HepG2 (cell line): ENCODE results near the gene CCND1. TPM values are rescaled to one million over a fixed set of nuclear protein-coding genes. Genes with fewer than 3 reads are reported as not detected.
A peak's percentile ranks its signal among the peaks of the same experiment; 100 is the strongest.

Source experiments
- DR1 ChIP-seq: sonication (generic); formaldehyde crosslinking; IDR thresholded peaks from 2 replicates; pipeline ENCODE4 v1.8.0; 2021; ENCODE audit warnings: mild to moderate bottlenecking, missing genetic modification reagents, inconsistent platforms
- FOXO4 ChIP-seq: sonication (generic); formaldehyde crosslinking; conservative IDR thresholded peaks from 2 replicates; pipeline ENCODE4 v1.8.1; 2023; ENCODE audit warnings: missing genetic modification reagents
- JARID2 ChIP-seq: sonication (generic); formaldehyde crosslinking; IDR thresholded peaks from 2 replicates; pipeline ENCODE4 v1.8.1; 2023; ENCODE audit warnings: missing genetic modification reagents, inconsistent platforms; ENCODE audit not compliant: insufficient replicate concordance
- MIXL1 ChIP-seq: IDR thresholded peaks from 2 replicates; pipeline ENCODE4 v1.6.1; 2016
- NONO ChIP-seq, 2 experiments: fragments of 450-650 bp in 1 of 2; sonication (generic) in 1 of 2; formaldehyde crosslinking in 1 of 2; IDR thresholded peaks in 1 of 2; conservative IDR thresholded peaks in 1 of 2; 2 replicates each; pipeline versions ENCODE4 v1.6.1 to v1.8.0; 2017 to 2022; ENCODE audit warnings: mild to moderate bottlenecking in 1 of 2, missing genetic modification reagents in 1 of 2, moderate library complexity in 1 of 2
- POLR2G ChIP-seq: fragments of 200-400 bp; formaldehyde crosslinking; IDR thresholded peaks from 2 replicates; pipeline ENCODE4 v1.6.1; 2018; ENCODE audit warnings: mild to moderate bottlenecking, low read depth, low read length, moderate library complexity
- PRDM15 ChIP-seq: sonication (generic); formaldehyde crosslinking; IDR thresholded peaks from 2 replicates; pipeline ENCODE4 v1.4.0; 2020; ENCODE audit warnings: missing genetic modification reagents
- SNRNP70 ChIP-seq: fragments of 200-400 bp; formaldehyde crosslinking; IDR thresholded peaks from 2 replicates; pipeline ENCODE4 v1.6.1; 2017; ENCODE audit warnings: mild to moderate bottlenecking, low read depth, low read length, moderate library complexity
- YEATS2 ChIP-seq: sonication (generic); formaldehyde crosslinking; IDR thresholded peaks from 2 replicates; pipeline ENCODE4 v1.4.0; 2020; ENCODE audit warnings: missing genetic modification reagents, borderline replicate concordance
- ZEB1 ChIP-seq: IDR thresholded peaks from 2 replicates; pipeline ENCODE4 v1.6.1; 2012; ENCODE audit warnings: mild to moderate bottlenecking, low read depth, inconsistent platforms; ENCODE audit not compliant: insufficient replicate concordance
- ZNF709 ChIP-seq: sonication (generic); formaldehyde crosslinking; IDR thresholded peaks from 2 replicates; pipeline ENCODE4 v1.5.0; 2020; ENCODE audit warnings: mild to moderate bottlenecking, missing genetic modification reagents
- ZNF878 ChIP-seq: sonication (generic); formaldehyde crosslinking; IDR thresholded peaks from 2 replicates; pipeline ENCODE4 v1.8.1; 2023; ENCODE audit warnings: mild to moderate bottlenecking, missing genetic modification reagents, moderate library complexity
- polyA plus RNA-seq, 8 experiments: library from polyadenylated mRNA; depleted of rRNA in 3 of 8; stranded (reverse) in 7 of 8; unstranded in 1 of 8; fragments of >200 nt; fragmentation: Illumina TruSeq in 4 of 8; extraction: Trizol in 4 of 8; gene quantifications; 2 replicates each; pipeline versions ENCODE4 v1.2.1 to v1.2.3, GENCODE V29; 2011 to 2016; ENCODE audit warnings: low read depth in 4 of 8, missing spikeins in 1 of 8, mixed read lengths in 1 of 8; ENCODE audit not compliant: insufficient read depth in 1 of 8
- total RNA-seq, 5 experiments: library from RNA; depleted of rRNA; stranded (reverse); fragments of >200 nt; fragmentation: Illumina TruSeq; extraction: Trizol; gene quantifications; 2 replicates each; pipeline ENCODE4 v1.2.3, GENCODE V29; 2016; ENCODE audit warnings: low read depth in 1 of 5
- TF ChIP-seq, protein P1 (sequence below): sonication (generic); formaldehyde crosslinking; IDR thresholded peaks from 2 replicates; pipeline ENCODE4 v1.4.0; 2020; ENCODE audit warnings: missing genetic modification reagents
- TF ChIP-seq, protein P2 (sequence below): sonication (generic); formaldehyde crosslinking; IDR thresholded peaks from 2 replicates; pipeline ENCODE4 v1.5.0; 2020; ENCODE audit warnings: missing genetic modification reagents
- TF ChIP-seq, protein P3 (sequence below): sonication (generic); formaldehyde crosslinking; conservative IDR thresholded peaks from 2 replicates; pipeline ENCODE4 v1.4.0; 2020; ENCODE audit warnings: missing genetic modification reagents

CCND1 gene
- total and polyA plus RNA-seq, 2 of the 13 experiments (the other 11 are each of a cell fraction or from before 2014, with no cell fraction given) = 107 to 136 TPM

- TF ChIP-seq, protein P1, sequence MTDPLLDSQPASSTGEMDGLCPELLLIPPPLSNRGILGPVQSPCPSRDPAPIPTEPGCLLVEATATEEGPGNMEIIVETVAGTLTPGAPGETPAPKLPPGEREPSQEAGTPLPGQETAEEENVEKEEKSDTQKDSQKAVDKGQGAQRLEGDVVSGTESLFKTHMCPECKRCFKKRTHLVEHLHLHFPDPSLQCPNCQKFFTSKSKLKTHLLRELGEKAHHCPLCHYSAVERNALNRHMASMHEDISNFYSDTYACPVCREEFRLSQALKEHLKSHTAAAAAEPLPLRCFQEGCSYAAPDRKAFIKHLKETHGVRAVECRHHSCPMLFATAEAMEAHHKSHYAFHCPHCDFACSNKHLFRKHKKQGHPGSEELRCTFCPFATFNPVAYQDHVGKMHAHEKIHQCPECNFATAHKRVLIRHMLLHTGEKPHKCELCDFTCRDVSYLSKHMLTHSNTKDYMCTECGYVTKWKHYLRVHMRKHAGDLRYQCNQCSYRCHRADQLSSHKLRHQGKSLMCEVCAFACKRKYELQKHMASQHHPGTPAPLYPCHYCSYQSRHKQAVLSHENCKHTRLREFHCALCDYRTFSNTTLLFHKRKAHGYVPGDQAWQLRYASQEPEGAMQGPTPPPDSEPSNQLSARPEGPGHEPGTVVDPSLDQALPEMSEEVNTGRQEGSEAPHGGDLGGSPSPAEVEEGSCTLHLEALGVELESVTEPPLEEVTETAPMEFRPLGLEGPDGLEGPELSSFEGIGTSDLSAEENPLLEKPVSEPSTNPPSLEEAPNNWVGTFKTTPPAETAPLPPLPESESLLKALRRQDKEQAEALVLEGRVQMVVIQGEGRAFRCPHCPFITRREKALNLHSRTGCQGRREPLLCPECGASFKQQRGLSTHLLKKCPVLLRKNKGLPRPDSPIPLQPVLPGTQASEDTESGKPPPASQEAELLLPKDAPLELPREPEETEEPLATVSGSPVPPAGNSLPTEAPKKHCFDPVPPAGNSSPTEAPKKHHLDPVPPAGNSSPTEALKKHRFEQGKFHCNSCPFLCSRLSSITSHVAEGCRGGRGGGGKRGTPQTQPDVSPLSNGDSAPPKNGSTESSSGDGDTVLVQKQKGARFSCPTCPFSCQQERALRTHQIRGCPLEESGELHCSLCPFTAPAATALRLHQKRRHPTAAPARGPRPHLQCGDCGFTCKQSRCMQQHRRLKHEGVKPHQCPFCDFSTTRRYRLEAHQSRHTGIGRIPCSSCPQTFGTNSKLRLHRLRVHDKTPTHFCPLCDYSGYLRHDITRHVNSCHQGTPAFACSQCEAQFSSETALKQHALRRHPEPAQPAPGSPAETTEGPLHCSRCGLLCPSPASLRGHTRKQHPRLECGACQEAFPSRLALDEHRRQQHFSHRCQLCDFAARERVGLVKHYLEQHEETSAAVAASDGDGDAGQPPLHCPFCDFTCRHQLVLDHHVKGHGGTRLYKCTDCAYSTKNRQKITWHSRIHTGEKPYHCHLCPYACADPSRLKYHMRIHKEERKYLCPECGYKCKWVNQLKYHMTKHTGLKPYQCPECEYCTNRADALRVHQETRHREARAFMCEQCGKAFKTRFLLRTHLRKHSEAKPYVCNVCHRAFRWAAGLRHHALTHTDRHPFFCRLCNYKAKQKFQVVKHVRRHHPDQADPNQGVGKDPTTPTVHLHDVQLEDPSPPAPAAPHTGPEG (CRISPR knock-in tag) = 0 out of 2 replicates have a peak, but pooled peaks have one; percentile 59
- TF ChIP-seq SNRNP70 = no peak
- TF ChIP-seq ZNF878 (CRISPR knock-in tag) = peak; percentile 87
- TF ChIP-seq JARID2 = no peak
- TF ChIP-seq, protein P2, sequence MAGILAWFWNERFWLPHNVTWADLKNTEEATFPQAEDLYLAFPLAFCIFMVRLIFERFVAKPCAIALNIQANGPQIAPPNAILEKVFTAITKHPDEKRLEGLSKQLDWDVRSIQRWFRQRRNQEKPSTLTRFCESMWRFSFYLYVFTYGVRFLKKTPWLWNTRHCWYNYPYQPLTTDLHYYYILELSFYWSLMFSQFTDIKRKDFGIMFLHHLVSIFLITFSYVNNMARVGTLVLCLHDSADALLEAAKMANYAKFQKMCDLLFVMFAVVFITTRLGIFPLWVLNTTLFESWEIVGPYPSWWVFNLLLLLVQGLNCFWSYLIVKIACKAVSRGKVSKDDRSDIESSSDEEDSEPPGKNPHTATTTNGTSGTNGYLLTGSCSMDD (CRISPR knock-in tag) = no peak
- 0 out of 2 replicates have a peak, but pooled peaks have one; percentile 19 for TF ChIP-seq YEATS2 (CRISPR knock-in tag)
- no peak for TF ChIP-seq FOXO4 (CRISPR knock-in tag)
- TF ChIP-seq MIXL1 (CRISPR knock-in tag) = peak; percentile 70
- TF ChIP-seq NONO (IDR thresholded peaks at IDR 0.05) = no peak
- peak; percentile 86; the same call in 1 of the 2 replicates for TF ChIP-seq NONO (CRISPR knock-in tag; conservative IDR thresholded peaks at IDR 0.05)
- TF ChIP-seq, protein P3, sequence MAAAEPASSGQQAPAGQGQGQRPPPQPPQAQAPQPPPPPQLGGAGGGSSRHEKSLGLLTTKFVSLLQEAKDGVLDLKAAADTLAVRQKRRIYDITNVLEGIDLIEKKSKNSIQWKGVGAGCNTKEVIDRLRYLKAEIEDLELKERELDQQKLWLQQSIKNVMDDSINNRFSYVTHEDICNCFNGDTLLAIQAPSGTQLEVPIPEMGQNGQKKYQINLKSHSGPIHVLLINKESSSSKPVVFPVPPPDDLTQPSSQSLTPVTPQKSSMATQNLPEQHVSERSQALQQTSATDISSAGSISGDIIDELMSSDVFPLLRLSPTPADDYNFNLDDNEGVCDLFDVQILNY (CRISPR knock-in tag) = no peak
- peak; percentile 56; the same call in 1 of the 2 replicates for TF ChIP-seq DR1 (CRISPR knock-in tag)
- peak; percentile 16 for TF ChIP-seq ZEB1
- peak; percentile 69 for TF ChIP-seq POLR2G
- peak; percentile 43; the same call in 1 of the 2 replicates for TF ChIP-seq PRDM15 (CRISPR knock-in tag)
- TF ChIP-seq ZNF709 (CRISPR knock-in tag) = peak; percentile 78
These were observed 17.1 kb downstream of the CCND1 start (continued) for GRCh38 chr11:69657911-69658625.
